GM23338 (cell line): Measurements from ENCODE around the gene CDC14A. TPM values are rescaled to one million over a fixed set of nuclear protein-coding genes. Genes with fewer than 3 reads are reported as not detected.

Source experiments
- ATAC-seq: fragments of 200-7000 bp; cut with Tn5 transposase; 3 replicates; pipeline ENCODE4 v1.9.1; 2020
- DNase-seq: peaks from one replicate; pipeline ENCODE4 v3.0.0-alpha.2; 2015; ENCODE audit warnings: low spot score
- H2AFZ ChIP-seq: fragments of 200-600 bp; sonication (generic); 2 replicates; pipeline ENCODE4 v1.8.0; 2016; ENCODE audit warnings: antibody characterized with exemption, mild to moderate bottlenecking, moderate library complexity
- H3F3A ChIP-seq: fragments of 200-600 bp; sonication (generic); replicated peaks from 2 replicates; pipeline ENCODE4 v1.8.0; 2017; ENCODE audit warnings: antibody characterized with exemption, mixed run types, low read depth
- H3K27ac ChIP-seq: fragments of 200-600 bp; sonication (generic); 2 replicates; pipeline ENCODE4 v1.6.1; 2016; ENCODE audit warnings: low read depth
- H3K27me3 ChIP-seq: fragments of 200-600 bp; sonication (generic); 2 replicates; pipeline ENCODE4 v1.8.0; 2016; ENCODE audit warnings: mild to moderate bottlenecking, mixed run types, moderate library complexity; ENCODE audit not compliant: insufficient read depth
- H3K36me3 ChIP-seq: fragments of 200-600 bp; sonication (generic); 2 replicates; pipeline ENCODE4 v1.8.0; 2016; ENCODE audit warnings: mild to moderate bottlenecking; ENCODE audit not compliant: insufficient read depth
- H3K4me1 ChIP-seq: fragments of 200-600 bp; sonication (generic); 2 replicates; pipeline ENCODE4 v1.8.0; 2016; ENCODE audit warnings: mild to moderate bottlenecking, moderate library complexity; ENCODE audit not compliant: insufficient read depth
- H3K4me2 ChIP-seq: fragments of 200-600 bp; sonication (generic); 2 replicates; pipeline ENCODE4 v1.7.1; 2017; ENCODE audit warnings: mixed run types
- H3K4me3 ChIP-seq: fragments of 200-600 bp; sonication (generic); 2 replicates; pipeline ENCODE4 v1.6.1; 2016; ENCODE audit warnings: mixed run types
- H3K79me2 ChIP-seq: fragments of 200-600 bp; sonication (generic); replicated peaks from 2 replicates; pipeline ENCODE4 v1.8.0; 2017; ENCODE audit warnings: mild to moderate bottlenecking; ENCODE audit not compliant: insufficient read depth
- H3K9me2 ChIP-seq: fragments of 200-600 bp; sonication (generic); 2 replicates; pipeline ENCODE4 v1.8.0; 2017; ENCODE audit not compliant: insufficient read depth
- H4K20me1 ChIP-seq: fragments of 200-600 bp; sonication (generic); replicated peaks from 2 replicates; pipeline ENCODE4 v1.8.0; 2017; ENCODE audit warnings: mild to moderate bottlenecking; ENCODE audit not compliant: insufficient read depth
- H3K27ac Mint-ChIP-seq: 2 replicates; pipeline ENCODE4 v1.8.0; 2020; ENCODE audit warnings: inconsistent platforms, mild to moderate bottlenecking, moderate library complexity, mixed read lengths
- H3K27me3 Mint-ChIP-seq: 3 replicates; pipeline ENCODE4 v1.8.0; 2022; ENCODE audit warnings: low read depth, mild to moderate bottlenecking, moderate library complexity, mixed read lengths, inconsistent platforms; ENCODE audit not compliant: insufficient read depth, poor library complexity
- H3K36me3 Mint-ChIP-seq: 3 replicates; pipeline ENCODE4 v1.8.0; 2021; ENCODE audit warnings: low read depth, mild to moderate bottlenecking, inconsistent platforms, moderate library complexity, mixed read lengths
- H3K4me1 Mint-ChIP-seq: 3 replicates; pipeline ENCODE4 v1.8.0; 2020; ENCODE audit warnings: mild to moderate bottlenecking, inconsistent platforms, mixed read lengths
- H3K4me3 Mint-ChIP-seq: 3 replicates; pipeline ENCODE4 v1.8.0; 2021; ENCODE audit warnings: moderate library complexity, mild to moderate bottlenecking, inconsistent platforms, mixed read lengths
- H3K9me3 Mint-ChIP-seq: 3 replicates; pipeline ENCODE4 v1.8.0; 2020; ENCODE audit warnings: moderate library complexity, mild to moderate bottlenecking, inconsistent platforms, mixed read lengths
- CREB1 ChIP-seq: fragments of 250-450 bp; sonication (Bioruptor Pico); IDR thresholded peaks from 2 replicates; pipeline ENCODE4 v1.5.0; 2020; ENCODE audit warnings: low read depth, mild to moderate bottlenecking, moderate library complexity
- EZH2phosphoT487 ChIP-seq: fragments of 200-600 bp; sonication (generic); IDR thresholded peaks from one replicate; pipeline ENCODE4 v1.8.1; 2018; ENCODE audit warnings: antibody characterized with exemption; ENCODE audit not compliant: unreplicated experiment
- NANOG ChIP-seq: IDR thresholded peaks from 2 replicates; pipeline ENCODE4 v1.6.1; 2016; ENCODE audit warnings: antibody characterized with exemption, borderline replicate concordance
- STAT1 ChIP-seq: IDR thresholded peaks from one replicate; pipeline ENCODE4 v1.6.1; 2016; ENCODE audit warnings: antibody characterized with exemption; ENCODE audit not compliant: unreplicated experiment
- ZNF114 ChIP-seq: fragments of 250-450 bp; sonication (Bioruptor Pico); IDR thresholded peaks from 2 replicates; pipeline ENCODE4 v1.5.0; 2020; ENCODE audit warnings: mild to moderate bottlenecking, moderate library complexity
- ZNF331 ChIP-seq: fragments of 250-450 bp; sonication (Bioruptor Pico); IDR thresholded peaks from 2 replicates; pipeline ENCODE4 v1.5.0; 2020; ENCODE audit warnings: low read depth, mild to moderate bottlenecking, moderate library complexity
- polyA plus RNA-seq: library from polyadenylated mRNA; unstranded; fragments of >200 nt; fragmentation: Nextera tagmentation; extraction: Ambion mirVana; gene quantifications from 2 replicates; pipeline ENCODE4 v1.2.1, GENCODE V29; 2016
- total RNA-seq: library from RNA; depleted of rRNA; stranded (reverse); fragments of >200 nt; shearing (Covaris generic); gene quantifications from 2 replicates; pipeline ENCODE4 v1.2.3, GENCODE V29; 2014
- TF ChIP-seq, protein P1 (sequence below): IDR thresholded peaks from 2 replicates; pipeline ENCODE4 v1.6.1; 2016; ENCODE audit warnings: antibody characterized with exemption
- TF ChIP-seq, protein P2 (sequence below), 2 experiments: fragments of 200-600 bp in 1 of 2; sonication (generic) in 1 of 2; conservative IDR thresholded peaks; 2 replicates each; pipeline versions ENCODE4 v1.5.1 to v1.6.1; 2016 to 2017; ENCODE audit warnings: antibody characterized with exemption in 2 of 2, low read depth in 2 of 2, mild to moderate bottlenecking in 2 of 2, moderate library complexity in 1 of 2
- TF ChIP-seq, protein P3 (sequence below): fragments of 250-450 bp; sonication (Bioruptor Pico); IDR thresholded peaks from 2 replicates; pipeline ENCODE4 v1.5.0; 2020; ENCODE audit warnings: mild to moderate bottlenecking, moderate library complexity

The CDC14A gene
- total and polyA plus RNA-seq, 2 experiments from 2014 or later = 11.1 to 20.8 TPM

DNA sequence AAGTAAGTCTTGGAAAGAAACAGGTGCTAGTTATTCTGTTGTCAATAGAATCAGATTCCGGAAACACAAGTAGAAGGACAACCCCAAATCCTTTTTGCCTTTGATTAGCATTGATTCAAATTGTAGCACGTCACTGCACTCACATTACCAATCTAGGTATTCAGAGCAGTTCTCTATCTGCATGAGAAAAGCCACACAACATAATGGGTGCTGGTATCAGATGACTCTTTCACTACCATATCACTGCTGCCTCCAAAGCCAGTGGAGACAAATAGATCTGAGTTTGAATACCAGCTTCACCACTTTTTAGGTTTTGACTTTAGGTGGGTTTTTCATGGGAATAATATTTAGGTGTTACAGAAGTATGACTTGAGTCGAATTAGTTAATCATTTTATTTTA, 47.4 kb upstream of the CDC14A start:
- Histone ChIP-seq H3K27me3 (no peaks in the 10 kb centered on the region), H3K4me2 (no peak overlapping the region), H3K27ac (no peak overlapping the region), H3K9me2 (no peaks in the 10 kb centered on the region), H3K4me1 (0 out of 2 replicates have a peak, but pooled peaks cover 9% of the 10 kb centered on the region), H3K4me3 (no peak overlapping the region), H3K79me2 (no peaks in the 10 kb centered on the region), H3K36me3 (no peaks in the 10 kb centered on the region), H4K20me1 (no peaks in the 10 kb centered on the region), H3F3A (no peaks in the 10 kb centered on the region), H2AFZ (no peak overlapping the region)
- ATAC-seq = peak; percentile 98
- Mint-ChIP-seq H3K9me3 (peaks cover 3% of the 10 kb centered on the region; the same call in 1 of the 3 replicates), H3K36me3 (peaks cover 3% of the 10 kb centered on the region; the same call in 2 of the 3 replicates), H3K27ac (peak overlapping the region; percentile 81), H3K4me3 (no peak overlapping the region), H3K27me3 (no peaks in the 10 kb centered on the region), H3K4me1 (peaks cover 6% of the 10 kb centered on the region; the same call in 2 of the 3 replicates)
- TF ChIP-seq CREB1 (CRISPR knock-in tag) = peak; percentile 47
- no peak for TF ChIP-seq EZH2phosphoT487
- TF ChIP-seq, protein P1, sequence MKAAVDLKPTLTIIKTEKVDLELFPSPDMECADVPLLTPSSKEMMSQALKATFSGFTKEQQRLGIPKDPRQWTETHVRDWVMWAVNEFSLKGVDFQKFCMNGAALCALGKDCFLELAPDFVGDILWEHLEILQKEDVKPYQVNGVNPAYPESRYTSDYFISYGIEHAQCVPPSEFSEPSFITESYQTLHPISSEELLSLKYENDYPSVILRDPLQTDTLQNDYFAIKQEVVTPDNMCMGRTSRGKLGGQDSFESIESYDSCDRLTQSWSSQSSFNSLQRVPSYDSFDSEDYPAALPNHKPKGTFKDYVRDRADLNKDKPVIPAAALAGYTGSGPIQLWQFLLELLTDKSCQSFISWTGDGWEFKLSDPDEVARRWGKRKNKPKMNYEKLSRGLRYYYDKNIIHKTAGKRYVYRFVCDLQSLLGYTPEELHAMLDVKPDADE = no peak
- no peak for TF ChIP-seq STAT1
- TF ChIP-seq, protein P2, sequence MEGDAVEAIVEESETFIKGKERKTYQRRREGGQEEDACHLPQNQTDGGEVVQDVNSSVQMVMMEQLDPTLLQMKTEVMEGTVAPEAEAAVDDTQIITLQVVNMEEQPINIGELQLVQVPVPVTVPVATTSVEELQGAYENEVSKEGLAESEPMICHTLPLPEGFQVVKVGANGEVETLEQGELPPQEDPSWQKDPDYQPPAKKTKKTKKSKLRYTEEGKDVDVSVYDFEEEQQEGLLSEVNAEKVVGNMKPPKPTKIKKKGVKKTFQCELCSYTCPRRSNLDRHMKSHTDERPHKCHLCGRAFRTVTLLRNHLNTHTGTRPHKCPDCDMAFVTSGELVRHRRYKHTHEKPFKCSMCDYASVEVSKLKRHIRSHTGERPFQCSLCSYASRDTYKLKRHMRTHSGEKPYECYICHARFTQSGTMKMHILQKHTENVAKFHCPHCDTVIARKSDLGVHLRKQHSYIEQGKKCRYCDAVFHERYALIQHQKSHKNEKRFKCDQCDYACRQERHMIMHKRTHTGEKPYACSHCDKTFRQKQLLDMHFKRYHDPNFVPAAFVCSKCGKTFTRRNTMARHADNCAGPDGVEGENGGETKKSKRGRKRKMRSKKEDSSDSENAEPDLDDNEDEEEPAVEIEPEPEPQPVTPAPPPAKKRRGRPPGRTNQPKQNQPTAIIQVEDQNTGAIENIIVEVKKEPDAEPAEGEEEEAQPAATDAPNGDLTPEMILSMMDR (conservative IDR thresholded peaks at IDR 0.05; ENCODE audit: low read depth in 2 of 2) = no peak
- 0 out of 2 replicates have a peak, but pooled peaks have one; percentile 20 for TF ChIP-seq NANOG
- no peak for TF ChIP-seq ZNF331 (CRISPR knock-in tag)
- peak; percentile 70 for DNase-seq

DNA sequence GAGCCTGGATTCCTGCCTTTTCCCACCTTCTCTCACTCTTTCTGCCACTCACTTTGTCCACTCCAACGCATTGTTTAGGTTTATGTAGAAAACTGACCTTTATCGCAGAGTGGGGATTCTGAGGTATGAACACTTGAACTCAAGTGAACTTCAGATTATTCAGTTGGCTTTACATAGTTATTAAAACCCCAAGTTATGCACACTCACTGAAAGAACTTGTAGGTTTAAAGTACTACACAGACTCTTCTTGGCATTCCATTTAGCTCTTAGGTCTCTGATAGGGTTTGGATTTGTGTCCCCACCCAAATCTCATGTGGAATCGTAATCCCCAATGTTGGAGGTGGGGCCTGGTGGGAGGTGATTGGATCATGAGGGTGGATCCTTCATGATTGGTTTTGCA, 46.4 kb upstream of the CDC14A start:
- Mint-ChIP-seq H3K27ac (no peak overlapping the region; the same call in 1 of the 2 replicates), H3K4me3 (no peak overlapping the region), H3K36me3 (peaks cover 3% of the 10 kb centered on the region; the same call in 2 of the 3 replicates), H3K4me1 (peaks cover 6% of the 10 kb centered on the region; the same call in 2 of the 3 replicates), H3K27me3 (no peaks in the 10 kb centered on the region), H3K9me3 (peaks cover 3% of the 10 kb centered on the region; the same call in 1 of the 3 replicates)
- Histone ChIP-seq H2AFZ (no peak overlapping the region; the same call in 1 of the 2 replicates), H3K36me3 (no peaks in the 10 kb centered on the region), H3F3A (no peaks in the 10 kb centered on the region), H3K27ac (no peak overlapping the region), H4K20me1 (no peaks in the 10 kb centered on the region), H3K79me2 (no peaks in the 10 kb centered on the region), H3K4me2 (no peak overlapping the region), H3K27me3 (no peaks in the 10 kb centered on the region), H3K4me1 (0 out of 2 replicates have a peak, but pooled peaks cover 6% of the 10 kb centered on the region), H3K9me2 (no peaks in the 10 kb centered on the region), H3K4me3 (no peak overlapping the region)
- ATAC-seq (no peak), DNase-seq (no peak)
- TF ChIP-seq, protein P1 = no peak
- TF ChIP-seq ZNF114 (CRISPR knock-in tag) (no peak), NANOG (no peak), ZNF331 (CRISPR knock-in tag) (no peak)
- TF ChIP-seq, protein P3, sequence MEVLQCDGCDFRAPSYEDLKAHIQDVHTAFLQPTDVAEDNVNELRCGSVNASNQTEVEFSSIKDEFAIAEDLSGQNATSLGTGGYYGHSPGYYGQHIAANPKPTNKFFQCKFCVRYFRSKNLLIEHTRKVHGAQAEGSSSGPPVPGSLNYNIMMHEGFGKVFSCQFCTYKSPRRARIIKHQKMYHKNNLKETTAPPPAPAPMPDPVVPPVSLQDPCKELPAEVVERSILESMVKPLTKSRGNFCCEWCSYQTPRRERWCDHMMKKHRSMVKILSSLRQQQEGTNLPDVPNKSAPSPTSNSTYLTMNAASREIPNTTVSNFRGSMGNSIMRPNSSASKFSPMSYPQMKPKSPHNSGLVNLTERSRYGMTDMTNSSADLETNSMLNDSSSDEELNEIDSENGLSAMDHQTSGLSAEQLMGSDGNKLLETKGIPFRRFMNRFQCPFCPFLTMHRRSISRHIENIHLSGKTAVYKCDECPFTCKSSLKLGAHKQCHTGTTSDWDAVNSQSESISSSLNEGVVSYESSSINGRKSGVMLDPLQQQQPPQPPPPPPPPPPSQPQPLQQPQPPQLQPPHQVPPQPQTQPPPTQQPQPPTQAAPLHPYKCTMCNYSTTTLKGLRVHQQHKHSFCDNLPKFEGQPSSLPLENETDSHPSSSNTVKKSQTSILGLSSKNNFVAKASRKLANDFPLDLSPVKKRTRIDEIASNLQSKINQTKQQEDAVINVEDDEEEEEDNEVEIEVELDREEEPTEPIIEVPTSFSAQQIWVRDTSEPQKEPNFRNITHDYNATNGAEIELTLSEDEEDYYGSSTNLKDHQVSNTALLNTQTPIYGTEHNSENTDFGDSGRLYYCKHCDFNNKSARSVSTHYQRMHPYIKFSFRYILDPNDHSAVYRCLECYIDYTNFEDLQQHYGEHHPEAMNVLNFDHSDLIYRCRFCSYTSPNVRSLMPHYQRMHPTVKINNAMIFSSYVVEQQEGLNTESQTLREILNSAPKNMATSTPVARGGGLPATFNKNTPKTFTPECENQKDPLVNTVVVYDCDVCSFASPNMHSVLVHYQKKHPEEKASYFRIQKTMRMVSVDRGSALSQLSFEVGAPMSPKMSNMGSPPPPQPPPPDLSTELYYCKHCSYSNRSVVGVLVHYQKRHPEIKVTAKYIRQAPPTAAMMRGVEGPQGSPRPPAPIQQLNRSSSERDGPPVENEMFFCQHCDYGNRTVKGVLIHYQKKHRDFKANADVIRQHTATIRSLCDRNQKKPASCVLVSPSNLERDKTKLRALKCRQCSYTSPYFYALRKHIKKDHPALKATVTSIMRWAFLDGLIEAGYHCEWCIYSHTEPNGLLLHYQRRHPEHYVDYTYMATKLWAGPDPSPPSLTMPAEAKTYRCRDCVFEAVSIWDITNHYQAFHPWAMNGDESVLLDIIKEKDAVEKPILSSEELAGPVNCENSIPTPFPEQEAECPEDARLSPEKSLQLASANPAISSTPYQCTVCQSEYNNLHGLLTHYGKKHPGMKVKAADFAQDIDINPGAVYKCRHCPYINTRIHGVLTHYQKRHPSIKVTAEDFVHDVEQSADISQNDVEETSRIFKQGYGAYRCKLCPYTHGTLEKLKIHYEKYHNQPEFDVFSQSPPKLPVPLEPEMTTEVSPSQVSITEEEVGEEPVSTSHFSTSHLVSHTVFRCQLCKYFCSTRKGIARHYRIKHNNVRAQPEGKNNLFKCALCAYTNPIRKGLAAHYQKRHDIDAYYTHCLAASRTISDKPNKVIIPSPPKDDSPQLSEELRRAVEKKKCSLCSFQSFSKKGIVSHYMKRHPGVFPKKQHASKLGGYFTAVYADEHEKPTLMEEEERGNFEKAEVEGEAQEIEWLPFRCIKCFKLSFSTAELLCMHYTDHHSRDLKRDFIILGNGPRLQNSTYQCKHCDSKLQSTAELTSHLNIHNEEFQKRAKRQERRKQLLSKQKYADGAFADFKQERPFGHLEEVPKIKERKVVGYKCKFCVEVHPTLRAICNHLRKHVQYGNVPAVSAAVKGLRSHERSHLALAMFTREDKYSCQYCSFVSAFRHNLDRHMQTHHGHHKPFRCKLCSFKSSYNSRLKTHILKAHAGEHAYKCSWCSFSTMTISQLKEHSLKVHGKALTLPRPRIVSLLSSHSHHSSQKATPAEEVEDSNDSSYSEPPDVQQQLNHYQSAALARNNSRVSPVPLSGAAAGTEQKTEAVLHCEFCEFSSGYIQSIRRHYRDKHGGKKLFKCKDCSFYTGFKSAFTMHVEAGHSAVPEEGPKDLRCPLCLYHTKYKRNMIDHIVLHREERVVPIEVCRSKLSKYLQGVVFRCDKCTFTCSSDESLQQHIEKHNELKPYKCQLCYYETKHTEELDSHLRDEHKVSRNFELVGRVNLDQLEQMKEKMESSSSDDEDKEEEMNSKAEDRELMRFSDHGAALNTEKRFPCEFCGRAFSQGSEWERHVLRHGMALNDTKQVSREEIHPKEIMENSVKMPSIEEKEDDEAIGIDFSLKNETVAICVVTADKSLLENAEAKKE (CRISPR knock-in tag) = no peak
